Stimulated activated CD4-positive, alpha-beta T cell treated with anti-CD3 and anti-CD28 coated beads, Interleukin-2, amount 100 ng/mL, for 48 hours (primary cell): ENCODE results near the gene NTMT1.
A peak's percentile ranks its signal among the peaks of the same experiment; 100 is the strongest.
"Not testable (repeated sequence)": the region's sequence is repeated elsewhere in the genome, so short reads cannot be mapped to it uniquely, and the experiment has no call there.

ENCODE experiments used
- DNase-seq, 2 donors: peaks; one replicate each; pipeline ENCODE4 v3.0.0-alpha.2; 2020

The NTMT1 gene

GRCh38 chr9:129626079-129626624 lies at the start of gene NTMT1:
NTMT1 (plus strand) TSS chr9:129626163; CDS start chr9:129632704, 6,541 bp downstream.
- peak; percentile 89 to 95 for DNase-seq

GRCh38 chr9:129576546-129577543 lies 49.1 kb upstream of the NTMT1 start:
- DNase-seq = no peak

- DNase-seq = no peak
Observed at GRCh38 chr9:129579294-129579693, 46.7 kb upstream of the NTMT1 start.

GRCh38 chr9:129580211-129580915 lies 45.6 kb upstream of the NTMT1 start:
- no peak for DNase-seq

- DNase-seq = no peak
Observed at GRCh38 chr9:129581505-129582189, 44.3 kb upstream of the NTMT1 start.

GRCh38 chr9:129582855-129583254 lies 43.1 kb upstream of the NTMT1 start:
- DNase-seq = no peak

- DNase-seq = no peak
Observed at GRCh38 chr9:129583308-129584038, 42.5 kb upstream of the NTMT1 start.

GRCh38 chr9:129584136-129584535 lies 41.8 kb upstream of the NTMT1 start:
- peak; percentile 55 to 56 for DNase-seq

GRCh38 chr9:129585352-129585751 lies 40.6 kb upstream of the NTMT1 start:
- no peak for DNase-seq

GRCh38 chr9:129586245-129586644 lies 39.7 kb upstream of the NTMT1 start:
- no peak for DNase-seq

GRCh38 chr9:129586685-129587084 lies 39.3 kb upstream of the NTMT1 start:
- DNase-seq = no peak

GRCh38 chr9:129587487-129588262 lies 38.3 kb upstream of the NTMT1 start:
- DNase-seq = no peak

- DNase-seq = no peak
Observed at GRCh38 chr9:129590466-129590865, 35.5 kb upstream of the NTMT1 start.

- DNase-seq = no peak
Observed at GRCh38 chr9:129591916-129592315, 34.0 kb upstream of the NTMT1 start.

- not testable (repeated sequence) for DNase-seq
Observed at GRCh38 chr9:129592790-129593189, 33.2 kb upstream of the NTMT1 start.

GRCh38 chr9:129594632-129595031 lies 31.3 kb upstream of the NTMT1 start:
- no peak for DNase-seq

- DNase-seq = no peak
Observed at GRCh38 chr9:129595311-129595741, 30.6 kb upstream of the NTMT1 start.

- DNase-seq = no peak
Observed at GRCh38 chr9:129595903-129596540, 29.9 kb upstream of the NTMT1 start.

- no peak for DNase-seq
Observed at GRCh38 chr9:129596541-129597331, 29.2 kb upstream of the NTMT1 start.
